CD4-positive, alpha-beta T cell treated with Interleukin-4 for 4 hours (primary cell): ENCODE measurements around the gene GIGYF1.

Source experiments
- DNase-seq: peaks from one replicate; pipeline ENCODE4 v3.0.0-alpha.2; 2020

The GIGYF1 gene

DNA sequence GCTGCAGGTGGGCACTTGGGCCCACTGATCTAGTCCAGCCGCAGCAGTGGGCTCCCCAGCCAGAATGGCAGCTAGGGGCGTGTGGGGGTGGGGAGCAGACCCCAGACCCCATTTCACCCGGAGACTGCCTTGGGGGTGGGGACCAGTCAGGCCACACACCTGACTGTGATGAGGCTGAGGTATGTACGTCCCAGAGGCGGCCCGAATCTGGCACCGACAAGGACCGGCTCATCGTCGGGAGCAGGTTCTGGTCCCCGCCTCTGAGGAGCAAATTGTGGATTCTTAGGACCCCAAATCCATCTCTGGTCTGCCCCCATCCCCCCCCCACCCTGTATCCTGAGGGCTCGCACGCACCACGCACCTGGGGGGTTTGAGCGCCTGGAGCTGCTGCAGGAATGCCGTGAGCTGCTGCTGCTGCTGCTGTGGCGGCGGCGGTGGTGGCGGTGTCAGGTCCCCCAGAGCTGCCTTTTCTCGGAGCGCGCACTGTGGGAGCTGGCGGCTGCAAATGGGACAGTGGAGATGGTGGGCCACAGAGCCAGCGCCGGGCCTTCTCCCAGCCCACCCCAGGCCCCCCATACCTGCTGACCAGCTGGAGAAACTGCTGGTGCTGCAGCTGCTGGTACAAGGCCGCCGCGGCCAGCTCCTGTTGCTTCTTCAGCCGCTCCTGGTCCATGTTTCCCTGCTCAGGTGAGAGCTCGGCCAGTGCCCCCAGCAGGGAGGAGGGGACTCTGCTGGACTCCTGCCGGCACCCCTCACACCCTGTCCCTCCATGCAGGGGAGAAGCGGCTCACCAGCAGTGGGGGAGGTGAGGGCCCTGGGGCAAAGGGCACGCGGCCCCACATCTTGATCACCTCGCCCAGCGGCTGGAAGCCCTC, 10.2 kb downstream of the GIGYF1 start:
- no peak for DNase-seq

DNA sequence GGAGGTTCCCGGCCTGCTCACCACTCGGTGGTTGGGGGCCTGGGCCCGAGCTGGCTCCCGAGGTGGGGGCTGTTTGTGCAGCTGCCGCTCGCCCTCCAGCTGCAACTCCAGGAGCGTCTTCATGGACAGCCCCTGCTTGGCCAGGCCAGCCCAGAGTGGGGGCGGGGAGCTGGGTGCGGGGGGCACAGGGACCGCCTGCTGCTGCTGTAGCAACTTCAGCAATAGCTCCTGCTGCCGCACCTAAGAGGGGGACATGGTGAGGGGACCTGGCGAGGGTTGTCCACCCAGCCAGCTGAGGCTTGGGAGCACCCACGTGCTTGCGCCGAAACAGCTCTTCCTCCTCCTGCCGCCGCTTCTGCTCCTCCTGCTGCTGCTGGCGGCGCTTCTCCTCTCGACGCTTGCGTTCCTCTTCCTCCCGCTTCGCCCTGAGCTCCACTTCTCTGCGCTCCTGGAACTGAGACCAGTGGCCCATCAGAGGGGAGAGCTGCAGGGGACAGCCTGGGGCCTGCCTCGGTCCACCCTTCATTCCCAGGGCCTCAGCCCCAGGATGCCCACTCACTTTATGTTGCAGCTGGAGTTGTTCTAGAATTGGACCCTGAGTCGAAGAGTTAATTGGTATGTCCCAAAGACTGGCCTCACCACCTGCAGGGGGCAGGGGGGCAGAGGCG, 10.9 kb downstream of the GIGYF1 start:
- DNase-seq: no peak

DNA sequence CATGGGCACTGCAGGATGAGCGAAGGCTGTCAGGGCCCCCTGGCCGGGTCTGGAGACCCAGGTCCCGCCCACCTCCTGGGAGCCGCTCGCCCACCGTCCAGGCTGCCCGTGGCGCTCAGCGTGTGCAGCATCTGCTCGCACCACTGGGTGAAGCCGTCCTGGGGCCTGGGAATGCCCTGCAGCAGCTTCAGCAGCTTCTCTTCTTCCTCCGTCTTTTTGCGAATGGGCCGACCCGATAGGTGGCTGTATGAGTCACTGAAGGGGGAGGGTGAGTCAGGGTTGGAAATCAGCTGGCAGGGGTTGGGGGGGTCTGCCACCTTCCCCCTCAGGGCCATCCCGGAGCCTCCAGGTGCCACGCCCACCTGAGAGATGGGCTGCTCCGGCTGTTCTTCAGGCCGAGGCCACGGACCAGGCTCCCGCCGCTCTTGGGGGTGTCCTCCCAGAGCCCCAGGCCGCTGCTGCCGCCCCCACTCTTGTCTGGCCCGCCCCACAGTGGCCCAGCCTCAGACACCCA, 11.8 kb downstream of the GIGYF1 start:
- DNase-seq: peak; percentile 31

DNA sequence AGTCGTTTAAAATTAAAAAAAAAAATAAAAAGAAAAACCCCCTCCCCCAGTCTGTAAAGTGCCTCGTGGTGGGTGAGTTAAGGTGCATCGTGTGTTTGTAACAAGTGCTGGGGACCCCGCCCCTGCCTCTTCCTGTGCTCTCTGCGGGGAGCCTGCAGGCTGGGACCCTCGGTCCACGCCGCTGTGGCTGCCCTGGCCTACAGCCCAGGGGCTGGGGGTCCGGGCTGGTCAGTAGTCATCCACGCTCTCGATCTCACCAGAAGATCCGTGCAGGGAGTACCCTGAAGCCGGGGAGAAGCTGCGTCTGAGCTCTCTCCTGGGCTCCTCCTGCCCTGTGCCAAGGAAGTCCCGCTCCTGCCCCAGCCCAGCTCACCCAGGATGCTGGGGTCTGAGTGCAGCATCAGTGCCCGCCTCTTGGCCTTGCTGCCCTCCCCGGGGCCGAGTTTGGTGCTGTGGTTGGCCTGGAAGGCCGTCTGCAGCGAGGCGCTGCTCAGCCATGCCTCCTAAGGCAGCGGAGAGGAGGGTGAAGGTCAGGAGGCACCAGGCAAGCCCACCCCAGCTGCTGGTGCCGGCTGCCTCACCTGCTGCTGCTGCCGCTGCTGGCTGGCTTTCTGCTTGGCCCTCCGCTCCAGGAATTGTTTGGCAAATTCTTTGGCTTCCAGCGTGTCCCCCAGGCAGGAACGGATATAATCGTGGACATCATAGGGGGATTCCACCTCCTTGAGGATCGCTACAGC, 12.4 kb downstream of the GIGYF1 start:
- no peak for DNase-seq

DNA sequence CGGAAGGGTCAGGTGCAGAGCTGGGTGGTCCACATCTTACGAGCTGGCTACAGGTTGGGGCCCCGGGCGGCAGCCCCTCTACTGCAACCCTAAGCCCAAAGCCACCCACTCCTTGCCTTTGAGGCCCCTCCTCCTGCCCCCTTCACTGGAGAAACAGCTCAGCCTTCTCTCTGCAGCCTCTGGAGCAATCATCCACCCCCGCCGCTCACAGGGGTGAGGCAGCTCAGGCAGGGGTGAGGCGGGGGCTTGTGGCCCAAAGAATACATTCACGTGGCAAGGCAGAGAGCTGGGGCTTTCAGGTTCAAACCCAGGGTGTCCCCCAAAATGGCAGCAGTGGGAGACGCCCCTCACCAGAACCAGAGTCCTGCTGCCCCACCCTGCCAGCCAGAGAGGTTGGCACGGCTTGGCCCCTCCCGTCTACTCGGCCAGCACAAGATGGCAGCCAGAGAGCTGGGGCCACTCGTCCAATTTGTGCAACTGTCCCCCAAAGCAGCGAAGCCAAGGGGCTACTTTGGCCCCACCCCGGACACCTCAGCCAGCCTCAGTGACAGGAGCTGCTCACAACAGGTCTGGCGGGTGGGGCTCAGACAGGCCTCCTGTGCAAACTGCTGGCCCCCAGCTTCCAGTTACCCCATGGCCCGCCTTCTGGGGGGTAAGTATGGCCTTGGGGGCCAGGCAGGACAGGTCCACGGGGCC, 13.3 kb downstream of the GIGYF1 start:
- no peak for DNase-seq

DNA sequence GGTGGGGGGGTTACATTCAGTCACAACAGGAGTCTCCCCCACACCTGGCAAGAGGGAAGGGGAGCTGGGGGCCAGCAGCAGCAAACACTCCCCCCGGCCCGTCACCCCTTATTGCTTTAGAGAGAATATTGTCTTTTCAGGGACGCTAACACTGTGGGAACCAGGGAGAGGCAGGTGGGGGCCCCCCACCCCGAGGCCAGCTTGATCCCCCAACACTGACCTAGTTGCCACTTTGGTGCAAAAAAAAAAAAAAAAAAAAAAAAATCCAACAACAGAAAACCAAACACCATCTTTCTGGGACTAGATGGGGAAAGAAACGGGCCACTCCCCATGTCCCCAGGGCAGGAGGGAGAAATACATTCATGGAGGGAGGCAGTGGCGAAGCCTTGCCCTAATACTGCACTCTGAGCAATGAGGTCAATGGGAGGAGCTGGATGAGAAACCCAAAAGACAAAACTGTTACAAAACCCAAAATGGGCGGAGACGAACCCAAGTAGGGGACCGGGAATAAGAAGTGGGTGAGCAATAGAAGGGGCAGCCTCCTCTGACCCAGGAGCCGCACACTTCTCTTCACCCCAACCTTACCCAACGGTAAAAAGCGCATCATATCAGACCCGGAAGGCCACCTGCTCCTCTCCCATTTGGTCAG, 14.0 kb downstream of the GIGYF1 start:
- peak; percentile 21 for DNase-seq

DNA sequence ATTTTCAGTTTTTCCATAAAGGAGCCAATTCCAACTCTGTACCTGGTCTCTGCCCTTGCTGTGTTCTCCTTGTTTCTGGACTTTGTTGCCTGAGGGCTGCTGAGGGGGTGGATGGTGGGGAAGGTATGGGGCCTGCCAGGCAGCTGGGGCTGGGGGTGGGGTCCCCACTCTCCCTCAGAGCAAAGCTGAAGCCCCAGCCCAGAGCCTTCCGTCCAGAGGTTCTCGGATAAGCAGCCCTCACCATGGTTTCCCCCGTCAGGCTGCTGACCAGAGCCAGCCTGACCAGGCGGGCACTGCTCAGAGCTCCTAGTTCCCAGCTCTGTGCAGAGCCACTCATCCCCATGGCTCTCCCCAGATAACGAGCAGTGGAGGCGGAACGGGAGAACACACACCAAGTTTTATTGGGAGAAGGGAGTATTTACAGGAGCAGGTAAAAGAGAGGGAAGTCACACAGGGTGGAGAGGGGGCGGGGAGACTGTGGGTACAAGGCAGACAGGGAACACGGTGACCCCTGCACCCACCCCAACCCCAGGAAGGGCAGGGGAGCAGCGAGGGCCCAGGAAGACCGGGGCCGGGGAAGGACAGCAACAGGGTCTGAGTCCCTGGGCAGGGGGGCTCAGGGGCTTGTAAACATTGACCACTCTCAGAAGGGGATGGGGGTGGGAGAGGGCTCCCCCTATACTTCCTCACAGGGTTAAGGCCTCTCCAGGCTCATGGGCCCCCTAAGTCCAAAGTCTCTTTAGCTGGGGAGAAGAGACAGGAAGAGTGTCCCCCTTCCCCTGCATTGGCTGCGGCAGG, 14.7 kb downstream of the GIGYF1 start:
- DNase-seq: no peak

DNA sequence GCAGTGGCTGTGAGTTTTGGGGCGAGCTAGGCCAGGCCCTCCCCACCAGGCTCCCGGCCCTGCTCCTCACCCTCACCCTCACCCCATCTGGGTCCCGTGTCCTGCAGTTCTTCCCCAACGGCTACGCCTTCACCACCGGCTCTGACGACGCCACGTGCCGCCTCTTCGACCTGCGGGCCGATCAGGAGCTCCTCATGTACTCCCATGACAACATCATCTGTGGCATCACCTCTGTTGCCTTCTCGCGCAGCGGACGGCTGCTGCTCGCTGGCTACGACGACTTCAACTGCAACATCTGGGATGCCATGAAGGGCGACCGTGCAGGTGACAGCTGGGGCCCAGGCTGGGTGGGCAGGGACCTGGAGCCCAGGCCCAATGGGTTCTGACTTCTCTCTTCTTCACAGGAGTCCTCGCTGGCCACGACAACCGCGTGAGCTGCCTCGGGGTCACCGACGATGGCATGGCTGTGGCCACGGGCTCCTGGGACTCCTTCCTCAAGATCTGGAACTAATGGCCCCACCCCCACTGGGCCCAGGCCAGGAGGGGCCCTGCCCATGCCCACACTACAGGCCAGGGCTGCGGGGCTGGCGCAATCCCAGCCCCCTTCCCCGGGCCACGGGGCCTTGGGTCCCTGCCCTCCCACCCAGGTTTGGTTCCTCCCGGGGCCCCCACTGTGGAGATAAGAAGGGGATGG, 15.6 kb downstream of the GIGYF1 start:
- DNase-seq: no peak

DNA sequence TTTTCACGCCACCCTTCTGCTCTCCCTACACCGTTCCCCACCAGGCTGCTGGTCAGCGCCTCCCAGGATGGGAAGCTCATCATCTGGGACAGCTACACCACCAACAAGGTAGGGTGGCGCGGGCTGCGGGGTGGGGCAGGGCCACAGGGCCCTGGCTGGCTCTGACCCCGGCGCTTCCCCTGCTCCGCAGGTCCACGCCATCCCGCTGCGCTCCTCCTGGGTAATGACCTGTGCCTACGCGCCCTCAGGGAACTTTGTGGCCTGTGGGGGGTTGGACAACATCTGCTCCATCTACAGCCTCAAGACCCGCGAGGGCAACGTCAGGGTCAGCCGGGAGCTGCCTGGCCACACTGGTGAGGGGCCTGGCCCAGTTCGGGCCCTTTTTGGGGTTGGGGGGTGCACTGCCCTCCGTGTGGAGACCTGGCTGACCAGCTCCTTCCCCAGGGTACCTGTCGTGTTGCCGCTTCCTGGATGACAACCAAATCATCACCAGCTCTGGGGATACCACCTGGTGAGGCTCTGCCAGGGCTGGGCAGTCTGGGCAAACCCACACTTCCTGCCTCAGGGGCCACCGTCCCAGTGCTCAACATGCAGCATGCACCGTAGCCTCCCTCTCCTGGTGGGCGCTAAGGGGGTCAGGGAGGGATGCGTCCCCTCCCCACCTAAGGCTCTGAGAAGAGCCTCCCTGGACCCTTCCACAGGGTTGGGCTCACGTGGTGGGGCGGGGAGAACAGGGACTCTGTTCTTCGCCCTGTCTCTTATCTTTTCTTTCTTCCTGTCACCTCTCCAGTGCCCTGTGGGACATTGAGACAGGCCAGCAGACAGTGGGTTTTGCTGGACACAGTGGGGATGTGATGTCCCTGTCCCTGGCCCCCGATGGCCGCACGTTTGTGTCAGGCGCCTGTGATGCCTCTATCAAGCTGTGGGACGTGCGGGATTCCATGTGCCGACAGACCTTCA, 16.5 kb downstream of the GIGYF1 start:
- DNase-seq: no peak

DNA sequence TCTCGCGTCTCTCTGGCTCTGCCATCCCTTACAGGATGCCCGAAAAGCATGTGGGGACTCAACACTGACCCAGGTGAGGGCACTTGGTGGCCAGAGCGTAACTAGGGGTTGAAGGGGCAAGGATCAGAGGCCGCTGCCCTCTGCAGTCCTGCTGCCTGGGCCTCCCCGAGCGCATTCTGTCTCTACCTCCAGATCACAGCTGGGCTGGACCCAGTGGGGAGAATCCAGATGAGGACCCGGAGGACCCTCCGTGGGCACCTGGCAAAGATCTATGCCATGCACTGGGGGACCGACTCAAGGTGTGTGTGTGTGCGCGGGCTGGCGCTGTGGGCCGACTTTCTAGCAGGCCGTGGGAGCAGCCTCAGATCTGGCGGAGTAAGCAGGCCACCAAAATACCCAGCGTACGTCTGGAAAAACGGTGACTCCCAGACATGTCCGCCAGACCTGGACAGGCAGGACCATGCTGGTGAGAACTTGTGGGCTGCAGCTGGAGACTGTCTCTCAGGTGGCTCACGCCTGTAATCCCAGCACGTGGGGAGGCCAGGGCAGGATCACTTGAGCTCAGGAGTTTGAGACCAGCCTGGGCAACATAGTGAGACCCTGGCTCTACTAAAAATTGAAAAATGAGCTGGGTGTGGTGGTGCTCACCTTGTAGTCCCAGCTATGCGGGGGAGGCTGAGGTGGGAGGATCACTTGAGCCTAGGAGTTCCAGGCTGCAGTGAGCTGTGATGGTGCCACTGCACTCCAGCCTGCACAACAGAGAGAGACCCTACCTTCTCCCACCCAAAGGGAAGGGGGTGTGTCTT, 17.3 kb downstream of the GIGYF1 start:
- no peak for DNase-seq

DNA sequence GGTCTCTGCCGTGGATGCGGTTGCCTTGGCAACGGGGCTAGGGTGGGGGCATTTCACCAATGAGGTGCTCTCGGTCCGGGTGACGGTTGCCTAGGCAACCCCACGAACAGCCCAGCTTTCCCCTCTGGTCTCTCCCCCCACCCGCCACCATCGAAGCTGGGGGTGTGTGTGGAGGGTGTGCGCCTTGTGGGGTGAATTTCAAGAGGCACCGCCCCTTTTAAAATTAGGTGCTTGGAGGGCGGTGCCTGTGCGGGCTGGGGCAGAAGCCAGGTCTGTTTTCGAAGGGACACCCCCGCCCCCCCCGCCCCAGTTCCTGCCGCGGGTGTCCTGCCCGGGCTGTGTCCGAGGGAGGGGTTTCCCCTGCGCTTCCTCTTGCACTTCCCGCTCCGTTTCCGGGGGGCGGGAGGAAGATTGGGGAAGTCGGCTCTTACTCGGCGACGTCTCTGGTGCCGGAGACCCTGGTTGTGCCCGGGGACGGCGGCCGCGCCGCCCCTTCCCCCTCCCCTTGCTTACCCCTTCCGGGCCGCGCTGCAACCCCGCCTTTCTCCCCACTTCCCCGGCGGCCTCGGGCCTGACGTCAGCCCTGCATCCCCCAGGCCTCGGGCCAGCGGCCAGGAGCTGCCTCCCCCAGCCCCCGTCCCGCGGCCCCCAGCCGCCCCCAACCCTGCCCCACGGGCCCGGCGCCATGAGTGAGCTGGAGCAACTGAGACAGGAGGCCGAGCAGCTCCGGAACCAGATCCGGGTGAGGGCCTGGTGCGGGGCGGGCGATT, 18.3 kb downstream of the GIGYF1 start:
- DNase-seq: peak; percentile 98

DNA sequence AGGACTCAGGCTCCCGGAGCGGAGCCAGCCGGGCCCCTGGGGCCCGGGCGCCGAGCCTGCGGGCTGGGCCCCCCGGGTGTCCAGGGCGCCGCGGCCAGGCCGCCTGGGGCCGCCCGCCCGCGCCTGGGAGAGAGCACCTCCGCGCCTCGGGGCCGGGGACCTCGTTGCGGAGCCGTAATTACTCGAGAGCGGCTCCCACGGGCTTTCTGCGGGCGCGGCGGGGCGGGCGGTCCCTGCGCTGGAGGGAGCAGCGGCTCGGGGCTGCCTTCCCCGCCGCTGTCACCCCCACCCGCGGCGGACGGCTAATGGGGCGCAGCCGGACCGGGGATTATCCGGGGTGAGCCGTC, 19.0 kb downstream of the GIGYF1 start:
- no peak for DNase-seq

DNA sequence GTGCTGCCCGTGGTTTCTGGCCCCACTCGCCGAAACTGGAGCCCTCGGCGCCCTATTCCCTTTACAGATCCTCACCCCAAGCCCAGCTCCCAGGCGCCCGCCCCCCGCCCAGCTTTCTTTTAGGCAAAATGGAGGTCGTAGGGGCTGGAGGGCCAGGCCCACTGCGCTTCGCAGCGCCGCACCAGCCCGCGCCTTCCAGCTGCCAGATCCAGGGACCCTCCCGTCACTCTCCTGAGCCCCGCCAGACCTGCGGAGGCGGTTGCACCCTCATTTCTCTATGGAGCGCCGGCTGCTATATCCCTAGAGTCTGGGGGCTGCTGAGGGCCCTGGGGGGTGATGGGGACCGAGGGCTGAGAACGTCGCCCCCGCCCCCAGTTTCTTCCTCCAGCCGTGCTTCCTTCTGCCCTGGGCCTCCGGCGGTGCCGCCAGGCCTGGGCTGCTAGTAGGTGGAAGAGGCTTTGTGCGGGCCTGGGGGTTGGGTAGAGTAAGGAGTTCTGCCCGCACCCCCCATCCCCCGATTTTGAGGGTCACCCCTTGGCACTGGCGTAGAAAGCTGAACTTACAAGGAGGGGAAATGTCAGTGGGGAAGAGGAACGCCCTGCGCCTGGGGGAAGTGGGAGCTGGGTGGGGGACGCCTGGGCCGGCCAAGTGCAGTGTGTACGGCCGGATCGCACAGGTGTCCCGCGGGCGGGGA, 19.5 kb downstream of the GIGYF1 start:
- DNase-seq: no peak

DNA sequence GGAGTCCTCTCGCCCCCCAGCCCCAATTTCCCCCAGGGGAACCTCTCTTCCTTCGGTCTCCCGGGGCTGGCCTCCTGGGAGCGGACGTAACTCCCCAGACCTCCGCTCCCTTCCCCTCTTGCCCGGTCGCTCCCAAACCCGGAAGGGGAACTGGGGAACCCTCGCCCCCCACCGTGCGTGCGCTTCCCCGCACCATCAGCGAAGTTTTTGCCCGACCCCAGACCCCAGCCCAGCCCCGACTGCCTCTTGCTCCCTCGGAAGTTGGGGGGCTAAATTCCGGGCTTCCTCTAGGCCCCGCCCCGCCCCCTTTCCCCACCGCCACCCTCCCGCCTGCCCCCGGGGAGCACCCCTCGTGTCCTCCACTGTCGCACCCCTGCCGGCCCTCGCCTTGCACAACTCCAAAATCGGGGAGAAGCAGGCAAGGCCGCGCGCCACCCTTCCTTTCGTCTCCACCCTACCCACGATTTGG, 20.1 kb downstream of the GIGYF1 start:
- peak; percentile 31 for DNase-seq

DNA sequence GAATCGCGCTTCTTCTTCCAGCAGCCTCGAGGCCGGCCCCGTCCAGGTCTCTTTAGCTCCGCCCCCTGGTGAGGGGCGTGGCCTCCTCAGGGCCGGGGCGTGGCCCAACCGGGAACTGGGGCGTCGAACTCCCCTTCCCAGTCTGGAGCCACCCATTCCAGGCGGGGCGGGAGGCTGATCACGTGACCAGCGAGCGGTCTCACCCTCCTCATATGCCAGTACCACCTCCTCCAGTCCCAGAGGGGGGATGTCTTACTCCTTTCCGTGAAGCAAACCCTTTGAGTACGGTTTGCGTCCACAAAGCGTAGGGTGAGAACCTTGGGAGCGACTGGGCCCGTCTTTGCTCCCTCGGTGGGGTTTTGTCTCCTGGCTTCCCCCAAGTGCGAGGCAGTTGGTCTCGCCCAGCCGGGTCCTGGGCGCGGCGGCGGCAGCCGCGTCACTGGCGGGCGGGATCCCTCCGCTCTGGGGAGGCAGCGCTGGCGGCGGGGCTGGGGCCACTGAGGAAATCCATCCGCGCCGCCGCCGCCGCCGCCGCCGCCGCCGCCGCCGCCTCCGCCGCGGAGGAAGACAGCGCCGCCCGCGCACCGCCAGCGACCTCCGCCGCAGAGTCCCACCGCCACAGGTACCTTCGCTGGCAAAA, 20.6 kb downstream of the GIGYF1 start, which contains the start of gene GNB2:
TSS of gene GNB2 (plus strand) at position 439 of the 640 bp plus-strand sequence. CDS start 2,526 bp downstream, outside the sequence.
- peak; percentile 100 for DNase-seq
